ENCODE data around the gene PPM1L.
A peak's percentile ranks its signal among the peaks of the same experiment; 100 is the strongest.
"Not testable (repeated sequence)": the region's sequence is repeated elsewhere in the genome, so short reads cannot be mapped to it uniquely, and the experiment has no call there.

PPM1L gene

GRCh38 chr3:160996811-160997210 lies 240.8 kb downstream of the PPM1L start:
- no peak for DNase-seq
- in situ Hi-C loops (cut with HindIII; ENCODE audit: low pct_ligation_motif_present, low pct_unique_long_range_greater_than_20kb, low sequenced_read_pairs) = no loop called here

- in situ Hi-C loops (cut with HindIII; ENCODE audit: low pct_ligation_motif_present, low pct_unique_long_range_greater_than_20kb, low sequenced_read_pairs) = no loop called here
Observed at GRCh38 chr3:160998581-160998980, 242.6 kb downstream of the PPM1L start.

DNA sequence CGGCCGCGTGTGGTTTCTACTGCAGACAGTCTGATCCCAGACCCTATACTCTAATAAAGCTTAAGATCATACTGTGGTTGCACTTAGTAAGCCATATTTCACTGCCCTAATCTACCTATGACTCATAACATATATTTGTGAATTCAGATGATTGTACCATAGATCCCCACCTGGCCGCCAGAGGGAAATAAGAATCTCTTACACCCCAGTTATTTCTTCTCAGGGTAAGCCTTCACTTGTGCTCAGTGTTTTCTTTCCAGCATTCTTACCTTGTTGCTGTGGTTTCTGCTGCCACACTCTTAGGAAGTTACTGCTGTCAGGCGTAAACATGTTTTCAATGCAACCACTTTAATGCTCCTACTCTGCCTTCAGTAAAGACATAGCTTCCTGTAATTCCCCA lies 243.2 kb downstream of the PPM1L start:
- in situ Hi-C loops (cut with HindIII; ENCODE audit: low pct_ligation_motif_present, low pct_unique_long_range_greater_than_20kb, low sequenced_read_pairs) = no loop called here
- DNase-seq = no peak

More at GRCh38 chr3:160998581-160998980, 242.6 kb downstream of the PPM1L start:
- no peak for DNase-seq

- DNase-seq = no peak
- in situ Hi-C loops (cut with HindIII; ENCODE audit: low pct_ligation_motif_present, low pct_unique_long_range_greater_than_20kb, low sequenced_read_pairs) = no loop called here
Observed at GRCh38 chr3:161008086-161008485, 252.1 kb downstream of the PPM1L start.

DNA sequence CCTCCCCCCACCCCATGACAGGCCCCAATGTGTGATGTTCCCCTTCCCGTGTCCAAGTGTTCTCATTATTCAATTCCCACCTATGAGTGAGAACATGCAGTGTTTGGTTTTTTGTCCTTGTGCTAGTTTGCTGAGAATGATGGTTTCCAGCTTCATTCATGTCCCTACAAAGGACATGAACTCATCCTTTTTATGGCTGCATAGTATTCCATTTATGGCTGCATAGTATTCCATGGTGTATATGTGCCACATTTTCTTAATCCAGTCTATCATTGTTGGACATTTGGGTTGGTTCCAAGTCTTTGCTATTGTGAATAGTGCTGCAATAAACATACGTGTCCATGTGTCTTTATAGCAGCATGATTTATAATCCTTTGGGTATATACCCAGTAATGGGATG lies 254.1 kb downstream of the PPM1L start:
- in situ Hi-C loops (cut with HindIII; ENCODE audit: low pct_ligation_motif_present, low pct_unique_long_range_greater_than_20kb, low sequenced_read_pairs); DNase-seq: not testable (repeated sequence)

DNA sequence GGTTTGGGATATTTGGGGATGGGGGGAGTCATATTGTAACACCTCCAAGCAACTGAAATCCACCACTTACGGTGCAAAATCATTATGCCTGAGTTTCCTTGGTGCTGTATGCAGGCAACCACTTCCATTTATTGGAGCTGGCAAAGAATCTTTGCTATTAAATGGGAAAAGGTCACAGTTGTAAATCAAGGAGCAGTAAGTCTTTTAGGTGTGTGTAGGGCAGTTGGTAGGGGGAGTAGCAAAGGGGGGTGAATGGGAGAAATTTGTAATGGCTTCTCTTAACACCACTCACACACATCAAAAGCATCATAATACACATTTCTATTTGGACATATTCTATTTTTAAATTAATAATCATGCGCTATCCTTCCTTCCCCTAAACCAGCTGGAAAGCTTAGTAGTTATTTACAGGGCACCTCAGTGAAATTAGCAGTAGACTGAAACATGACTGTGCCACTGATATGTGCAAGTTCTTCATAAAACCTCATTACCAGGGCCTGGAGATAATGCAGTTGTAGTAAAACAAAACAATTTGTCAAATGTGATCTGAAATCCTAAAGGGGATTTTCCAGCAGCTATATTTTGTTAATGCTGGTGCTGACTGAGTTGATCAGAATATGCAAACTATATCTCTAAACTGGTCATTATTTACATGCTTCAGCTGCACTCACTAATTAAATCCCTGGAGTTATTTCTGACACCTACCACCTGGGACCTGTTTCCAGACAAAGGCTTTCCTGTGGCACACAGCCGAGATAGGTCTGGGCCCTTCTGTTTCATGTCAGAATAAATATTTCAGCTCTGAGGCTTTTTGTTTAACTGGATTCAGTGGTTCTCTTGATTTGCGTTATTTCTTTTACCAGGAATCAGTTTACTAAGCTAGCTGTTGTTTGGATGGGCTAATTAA lies 259.1 kb downstream of the PPM1L start:
- no peak for DNase-seq
- in situ Hi-C loops (cut with HindIII; ENCODE audit: low pct_ligation_motif_present, low pct_unique_long_range_greater_than_20kb, low sequenced_read_pairs) = no loop called here

GRCh38 chr3:161016417-161017313 lies 260.6 kb downstream of the PPM1L start:
- in situ Hi-C loops (cut with HindIII; ENCODE audit: low pct_ligation_motif_present, low pct_unique_long_range_greater_than_20kb, low sequenced_read_pairs) = no loop called here
- no peak for DNase-seq

- in situ Hi-C loops (cut with HindIII; ENCODE audit: low pct_ligation_motif_present, low pct_unique_long_range_greater_than_20kb, low sequenced_read_pairs) = no loop called here
- DNase-seq = no peak
Observed at GRCh38 chr3:161017971-161018370, 261.9 kb downstream of the PPM1L start.

DNA sequence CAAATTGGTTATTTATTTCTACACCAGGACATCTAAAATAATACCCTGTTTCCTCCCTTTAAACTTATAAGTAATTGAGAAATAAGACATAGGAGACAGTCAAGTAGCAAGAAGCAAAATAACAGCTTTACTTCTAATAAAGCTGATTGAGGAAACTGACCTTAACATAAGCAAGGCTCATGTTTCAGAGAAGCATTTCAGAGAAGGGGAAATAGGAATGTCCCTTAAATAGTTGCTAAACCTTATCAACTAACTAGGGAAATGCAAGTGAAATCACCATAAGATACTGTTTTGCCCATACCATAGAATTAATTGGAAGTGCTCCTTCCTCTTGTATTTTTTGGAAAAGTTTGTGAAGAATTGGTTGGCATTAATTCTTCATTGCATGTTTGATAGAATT lies 264.2 kb downstream of the PPM1L start:
- DNase-seq = no peak
- in situ Hi-C loops (cut with HindIII; ENCODE audit: low pct_ligation_motif_present, low pct_unique_long_range_greater_than_20kb, low sequenced_read_pairs) = no loop called here

DNA sequence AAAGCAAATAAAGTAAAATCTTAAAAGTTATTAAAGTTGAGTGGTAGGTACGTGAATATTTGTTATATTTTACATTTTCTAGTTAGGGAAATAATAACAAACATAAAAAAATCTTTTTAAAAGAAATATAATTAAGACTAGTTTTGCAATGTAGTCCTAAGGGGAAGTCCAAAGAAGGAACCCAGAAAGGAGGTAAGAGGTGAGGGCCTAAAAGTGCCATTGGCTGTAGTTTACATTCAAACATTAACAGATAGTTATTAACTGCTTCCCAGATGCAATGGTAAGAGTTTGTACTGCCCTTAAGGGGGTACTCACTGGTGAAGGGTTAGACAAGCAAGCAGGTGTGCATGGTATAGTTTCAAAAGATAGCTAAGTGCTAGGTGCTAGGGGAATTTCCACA lies 269.9 kb downstream of the PPM1L start:
- in situ Hi-C loops (cut with HindIII; ENCODE audit: low pct_ligation_motif_present, low pct_unique_long_range_greater_than_20kb, low sequenced_read_pairs) = no loop called here
- no peak for DNase-seq

DNA sequence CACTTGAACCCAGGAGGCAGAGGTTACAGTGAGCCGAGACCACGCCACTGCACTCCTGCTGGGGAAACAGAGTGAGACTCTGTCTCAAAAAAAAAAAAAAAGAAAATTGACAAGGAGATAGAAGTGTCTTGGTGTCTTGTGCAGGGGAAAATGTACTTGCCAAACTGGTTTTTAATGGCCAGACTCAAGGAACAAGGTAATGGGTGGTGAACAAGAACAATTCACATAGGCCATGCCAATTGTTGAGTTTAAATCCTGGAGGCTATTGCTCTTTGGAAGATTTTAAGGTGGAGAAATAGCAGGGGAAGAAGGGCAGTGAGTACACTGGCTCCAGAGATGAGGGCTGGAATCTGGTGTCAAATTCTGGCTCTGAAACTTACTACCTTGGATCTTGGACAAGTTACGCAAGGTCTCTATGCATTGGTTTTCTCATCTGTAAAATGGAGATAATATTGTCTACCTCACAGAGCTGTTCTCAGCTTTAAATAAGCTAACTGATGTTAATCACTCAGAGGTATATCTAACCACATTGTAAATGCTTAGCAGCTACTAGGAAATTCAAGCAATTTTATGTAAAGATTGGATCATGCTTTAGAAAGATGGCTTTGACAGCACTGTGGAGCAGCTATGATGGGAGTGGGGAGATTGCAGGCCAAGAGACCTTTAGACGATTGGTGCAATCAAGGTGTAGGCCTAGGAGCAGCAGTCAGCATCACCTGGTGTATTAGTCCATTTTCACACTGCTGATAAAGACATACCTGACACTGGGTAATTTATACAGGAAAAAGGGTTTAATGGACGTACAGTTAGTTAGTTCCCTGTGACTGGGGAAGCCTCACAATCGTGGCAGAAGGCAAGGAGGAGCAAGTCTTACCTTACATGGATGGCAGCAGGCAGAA lies 270.8 kb downstream of the PPM1L start:
- in situ Hi-C loops (cut with HindIII; ENCODE audit: low pct_ligation_motif_present, low pct_unique_long_range_greater_than_20kb, low sequenced_read_pairs) = no loop called here
- no peak for DNase-seq

GRCh38 chr3:161028555-161029153 lies 272.6 kb downstream of the PPM1L start:
- in situ Hi-C loops (cut with HindIII; ENCODE audit: low pct_ligation_motif_present, low pct_unique_long_range_greater_than_20kb, low sequenced_read_pairs) = no loop called here
- DNase-seq = no peak

- no peak for DNase-seq
- in situ Hi-C loops (cut with HindIII; ENCODE audit: low pct_ligation_motif_present, low pct_unique_long_range_greater_than_20kb, low sequenced_read_pairs) = no loop called here
Observed at GRCh38 chr3:161031134-161031533, 275.1 kb downstream of the PPM1L start.

- DNase-seq; in situ Hi-C loops (cut with HindIII; ENCODE audit: low pct_ligation_motif_present, low pct_unique_long_range_greater_than_20kb, low sequenced_read_pairs): not testable (repeated sequence)
Observed at GRCh38 chr3:161034913-161035550, 279.0 kb downstream of the PPM1L start.

GRCh38 chr3:161035711-161036110 lies 279.7 kb downstream of the PPM1L start:
- no peak for DNase-seq
- in situ Hi-C loops (cut with HindIII; ENCODE audit: low pct_ligation_motif_present, low pct_unique_long_range_greater_than_20kb, low sequenced_read_pairs) = no loop called here

DNA sequence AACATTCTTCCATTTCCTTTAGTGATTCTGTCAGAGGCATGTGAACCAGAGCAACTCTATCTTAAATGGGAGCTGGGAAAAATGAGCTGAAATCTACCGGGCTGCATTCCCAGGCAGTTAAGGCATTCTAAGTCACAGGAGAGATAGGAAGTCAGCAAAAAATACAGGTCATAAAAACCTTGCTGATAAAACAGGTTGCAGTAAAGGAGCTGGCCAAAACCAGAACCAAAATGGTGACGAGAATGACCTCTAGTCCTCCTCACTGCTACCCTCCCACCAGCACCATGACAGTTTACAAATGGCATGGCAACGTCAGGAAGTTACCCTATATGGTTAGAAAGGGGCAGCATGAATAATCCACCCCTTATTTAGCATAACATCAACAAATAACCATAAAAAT lies 282.7 kb downstream of the PPM1L start:
- in situ Hi-C loops (cut with HindIII; ENCODE audit: low pct_ligation_motif_present, low pct_unique_long_range_greater_than_20kb, low sequenced_read_pairs) = no loop called here
- no peak for DNase-seq

- peak; percentile 26 for DNase-seq
Observed at GRCh38 chr3:161042023-161042501, 286.0 kb downstream of the PPM1L start.

More at GRCh38 chr3:161042023-161042501, 286.0 kb downstream of the PPM1L start:
- in situ Hi-C loops (cut with HindIII; ENCODE audit: low pct_ligation_motif_present, low pct_unique_long_range_greater_than_20kb, low sequenced_read_pairs) = no loop called here
